IPS DF 4.7 (cell line): ENCODE data around the gene DRD2.
"Not testable (repeated sequence)": the region's sequence is repeated elsewhere in the genome, so short reads cannot be mapped to it uniquely, and the experiment has no call there.

Experiments used
- DNase-seq: peaks from one replicate; pipeline ENCODE4 v3.0.0-alpha.2; 2013; ENCODE audit warnings: low spot score; ENCODE audit errors: extremely low read depth

DRD2 gene

GRCh38 chr11:113475160-113475761 is at the start of gene DRD2:
TSS of gene DRD2 (minus strand) at chr11:113475398. CDS start at chr11:113424651, 50,747 bp downstream.
- no peak for DNase-seq

GRCh38 chr11:113523906-113524305 is 48.7 kb upstream of the DRD2 start:
- DNase-seq: not testable (repeated sequence)

GRCh38 chr11:113521737-113522517 is 46.7 kb upstream of the DRD2 start:
- no peak for DNase-seq

GRCh38 chr11:113519989-113520613 is 44.9 kb upstream of the DRD2 start:
- DNase-seq: no peak

GRCh38 chr11:113518716-113519495 is 43.7 kb upstream of the DRD2 start:
- DNase-seq: no peak

- no peak for DNase-seq
These were observed 42.2 kb upstream of the DRD2 start for GRCh38 chr11:113517361-113517760.

- no peak for DNase-seq
These were observed 39.7 kb upstream of the DRD2 start for GRCh38 chr11:113514856-113515255.

GRCh38 chr11:113507341-113507740 is 32.1 kb upstream of the DRD2 start:
- no peak for DNase-seq

GRCh38 chr11:113506893-113507292 is 31.7 kb upstream of the DRD2 start:
- no peak for DNase-seq

GRCh38 chr11:113506461-113506860 is 31.3 kb upstream of the DRD2 start:
- DNase-seq: no peak

- no peak for DNase-seq
These were observed 30.6 kb upstream of the DRD2 start for GRCh38 chr11:113505541-113506375.

GRCh38 chr11:113505046-113505445 is 29.8 kb upstream of the DRD2 start:
- no peak for DNase-seq

- DNase-seq: no peak
These were observed 29.4 kb upstream of the DRD2 start for GRCh38 chr11:113504586-113504985.

GRCh38 chr11:113504071-113504470 is 28.9 kb upstream of the DRD2 start:
- DNase-seq: no peak

GRCh38 chr11:113497066-113497910 is 22.1 kb upstream of the DRD2 start:
- no peak for DNase-seq

- no peak for DNase-seq
These were observed 20.9 kb upstream of the DRD2 start for GRCh38 chr11:113496026-113496651.

GRCh38 chr11:113494021-113494420 is 18.8 kb upstream of the DRD2 start:
- DNase-seq: no peak

- DNase-seq: no peak
These were observed 18.0 kb upstream of the DRD2 start for GRCh38 chr11:113493206-113493605.

- no peak for DNase-seq
These were observed 13.7 kb upstream of the DRD2 start for GRCh38 chr11:113488931-113489351.
